ENCODE data around the gene MOBP.

The MOBP gene

GRCh38 chr3:39501968-39502837 lies 34.7 kb downstream of the MOBP start:
- no peak overlapping the region for H3K4me3 Mint-ChIP-seq
- no peak overlapping the region for H3K27ac Mint-ChIP-seq
- no peaks in the 10 kb centered on the region for H3K4me1 Mint-ChIP-seq
- ATAC-seq (no peak), DNase-seq (ENCODE audit: low spot score in 2 of 2) (no peak)
- H3K9me3 Mint-ChIP-seq = no peaks in the 10 kb centered on the region
- H3K36me3 Mint-ChIP-seq = no peaks in the 10 kb centered on the region

GRCh38 chr3:39502838-39503145 lies 35.3 kb downstream of the MOBP start:
- Mint-ChIP-seq H3K27ac (no peak overlapping the region), H3K4me1 (no peaks in the 10 kb centered on the region), H3K36me3 (no peaks in the 10 kb centered on the region), H3K4me3 (no peak overlapping the region), H3K9me3 (no peaks in the 10 kb centered on the region)
- DNase-seq (ENCODE audit: low spot score in 2 of 2) (no peak), ATAC-seq (no peak)

GRCh38 chr3:39505866-39506742 lies 38.6 kb downstream of the MOBP start:
- DNase-seq (ENCODE audit: low spot score in 2 of 2) (no peak), ATAC-seq (peak; percentile 27)
- Mint-ChIP-seq H3K27ac (no peak overlapping the region), H3K4me1 (no peaks in the 10 kb centered on the region), H3K9me3 (no peaks in the 10 kb centered on the region), H3K36me3 (no peaks in the 10 kb centered on the region), H3K4me3 (no peak overlapping the region)

GRCh38 chr3:39506863-39507262 lies 39.4 kb downstream of the MOBP start:
- ATAC-seq = no peak
- Mint-ChIP-seq H3K4me3 (no peak overlapping the region), H3K9me3 (no peaks in the 10 kb centered on the region), H3K27ac (no peak overlapping the region), H3K4me1 (no peaks in the 10 kb centered on the region), H3K36me3 (no peaks in the 10 kb centered on the region)
- DNase-seq (ENCODE audit: low spot score in 2 of 2) = no peak

- Mint-ChIP-seq H3K4me1 (peaks cover 5% of the 10 kb centered on the region), H3K9me3 (no peaks in the 10 kb centered on the region), H3K4me3 (no peak overlapping the region), H3K27ac (no peak overlapping the region), H3K36me3 (no peaks in the 10 kb centered on the region)
- ATAC-seq (no peak), DNase-seq (ENCODE audit: low spot score in 2 of 2) (no peak)
These were observed 46.4 kb downstream of the MOBP start for GRCh38 chr3:39513791-39514369.

- Mint-ChIP-seq H3K4me3 (no peak overlapping the region), H3K36me3 (no peaks in the 10 kb centered on the region), H3K4me1 (peaks cover 5% of the 10 kb centered on the region), H3K9me3 (no peaks in the 10 kb centered on the region), H3K27ac (no peak overlapping the region)
- DNase-seq (ENCODE audit: low spot score in 2 of 2) (no peak), ATAC-seq (no peak)
These were observed 48.4 kb downstream of the MOBP start for GRCh38 chr3:39515681-39516441.

- H3K4me1 Mint-ChIP-seq = peaks cover 5% of the 10 kb centered on the region
- ATAC-seq (no peak), DNase-seq (ENCODE audit: low spot score in 2 of 2) (no peak)
- no peaks in the 10 kb centered on the region for H3K36me3 Mint-ChIP-seq
- H3K4me3 Mint-ChIP-seq = no peak overlapping the region
- no peaks in the 10 kb centered on the region for H3K9me3 Mint-ChIP-seq
- no peak overlapping the region for H3K27ac Mint-ChIP-seq
These were observed 51.6 kb downstream of the MOBP start for GRCh38 chr3:39519103-39519502.

GRCh38 chr3:39519554-39520288 lies 52.2 kb downstream of the MOBP start:
- Mint-ChIP-seq H3K9me3 (peaks cover 4% of the 10 kb centered on the region), H3K4me3 (no peak overlapping the region), H3K4me1 (peaks cover 5% of the 10 kb centered on the region), H3K27ac (no peak overlapping the region), H3K36me3 (no peaks in the 10 kb centered on the region)
- no peak for DNase-seq (ENCODE audit: low spot score in 2 of 2)
- ATAC-seq = no peak

GRCh38 chr3:39521456-39521855 lies 54.0 kb downstream of the MOBP start:
- ATAC-seq (no peak), DNase-seq (ENCODE audit: low spot score in 2 of 2) (no peak)
- Mint-ChIP-seq H3K9me3 (peaks cover 8% of the 10 kb centered on the region), H3K4me1 (no peaks in the 10 kb centered on the region), H3K27ac (no peak overlapping the region), H3K36me3 (no peaks in the 10 kb centered on the region), H3K4me3 (no peak overlapping the region)

GRCh38 chr3:39524107-39524506 lies 56.6 kb downstream of the MOBP start:
- Mint-ChIP-seq H3K9me3 (peaks cover 8% of the 10 kb centered on the region), H3K36me3 (no peaks in the 10 kb centered on the region), H3K4me1 (no peaks in the 10 kb centered on the region), H3K27ac (no peak overlapping the region), H3K4me3 (no peak overlapping the region)
- DNase-seq (ENCODE audit: low spot score in 2 of 2) (no peak), ATAC-seq (no peak)

GRCh38 chr3:39528844-39529243 lies 61.4 kb downstream of the MOBP start:
- ATAC-seq (no peak), DNase-seq (ENCODE audit: low spot score in 2 of 2) (no peak)
- no peak overlapping the region for H3K4me3 Mint-ChIP-seq
- no peak overlapping the region for H3K27ac Mint-ChIP-seq
- H3K9me3 Mint-ChIP-seq = peaks cover 8% of the 10 kb centered on the region
- no peaks in the 10 kb centered on the region for H3K36me3 Mint-ChIP-seq
- no peaks in the 10 kb centered on the region for H3K4me1 Mint-ChIP-seq

GRCh38 chr3:39529577-39529976 lies 62.1 kb downstream of the MOBP start:
- H3K4me3 Mint-ChIP-seq = no peak overlapping the region
- DNase-seq (ENCODE audit: low spot score in 2 of 2) (no peak), ATAC-seq (no peak)
- H3K27ac Mint-ChIP-seq = no peak overlapping the region
- peaks cover 4% of the 10 kb centered on the region for H3K9me3 Mint-ChIP-seq
- H3K36me3 Mint-ChIP-seq = no peaks in the 10 kb centered on the region
- no peaks in the 10 kb centered on the region for H3K4me1 Mint-ChIP-seq

- Mint-ChIP-seq H3K9me3 (no peaks in the 10 kb centered on the region), H3K27ac (no peak overlapping the region), H3K4me3 (no peak overlapping the region), H3K4me1 (no peaks in the 10 kb centered on the region), H3K36me3 (no peaks in the 10 kb centered on the region)
- DNase-seq (ENCODE audit: low spot score in 2 of 2) = no peak
- ATAC-seq = no peak
These were observed 63.6 kb downstream of the MOBP start for GRCh38 chr3:39531066-39531465.

- DNase-seq (ENCODE audit: low spot score in 2 of 2) = no peak
- ATAC-seq = no peak
- Mint-ChIP-seq H3K4me1 (no peaks in the 10 kb centered on the region), H3K9me3 (no peaks in the 10 kb centered on the region), H3K36me3 (no peaks in the 10 kb centered on the region), H3K27ac (no peak overlapping the region), H3K4me3 (no peak overlapping the region)
These were observed 64.2 kb downstream of the MOBP start for GRCh38 chr3:39531665-39532064.

GRCh38 chr3:39532777-39533176 lies 65.3 kb downstream of the MOBP start:
- Mint-ChIP-seq H3K9me3 (no peaks in the 10 kb centered on the region), H3K27ac (no peak overlapping the region), H3K36me3 (no peaks in the 10 kb centered on the region), H3K4me1 (no peaks in the 10 kb centered on the region), H3K4me3 (no peak overlapping the region)
- ATAC-seq = no peak
- no peak for DNase-seq (ENCODE audit: low spot score in 2 of 2)
